Common myeloid progenitor, CD34-positive (primary cell): ENCODE results near the gene PNLIPRP2.

ENCODE experiments used
- CTCF ChIA-PET: fragments of 350-600 bp; sonication (Branson Sonifier 250); formaldehyde crosslinking; loops from one replicate; lab custom pipeline; 2021; ENCODE audit warnings: antibody characterized with exemption; lab: Charles Lee
- POLR2A ChIA-PET: fragments of 350-600 bp; sonication (Branson Sonifier 250); formaldehyde crosslinking; loops from one replicate; lab custom pipeline; 2021; ENCODE audit warnings: antibody characterized with exemption; lab: Charles Lee
- DNase-seq, 3 donors: peaks; one replicate each; pipeline versions ENCODE4 v3.0.0 to v3.0.0-alpha.2; 2013
- H3K27ac ChIP-seq, 2 experiments: 1 replicate in 1 of 2; 2 replicates in 1 of 2; pipeline ENCODE4 v1.7.0; 2013; ENCODE audit warnings: inconsistent platforms in 2 of 2, low read length in 2 of 2, mild to moderate bottlenecking in 2 of 2, low read depth in 1 of 2, moderate library complexity in 1 of 2; ENCODE audit not compliant: severe bottlenecking in 2 of 2, insufficient read depth in 1 of 2, poor library complexity in 1 of 2
- H3K27me3 ChIP-seq, 5 experiments: replicated peaks in 2 of 5; 1 replicate in 3 of 5; 2 replicates in 2 of 5; pipeline versions ENCODE4 v1.6.1 to v1.7.0; 2013; ENCODE audit warnings: low read length in 4 of 5, mild to moderate bottlenecking in 2 of 5, moderate library complexity in 2 of 5, inconsistent platforms in 1 of 5; ENCODE audit not compliant: insufficient read depth in 5 of 5, control insufficient read depth in 4 of 5
- H3K36me3 ChIP-seq, 4 experiments: 1 replicate in 2 of 4; 2 replicates in 2 of 4; pipeline versions ENCODE4 v1.6.1 to v1.7.0; 2013; ENCODE audit warnings: low read length in 3 of 4, control low read depth in 1 of 4, mild to moderate bottlenecking in 1 of 4; ENCODE audit not compliant: control insufficient read depth in 4 of 4, insufficient read depth in 4 of 4
- H3K4me1 ChIP-seq, 4 experiments: 1 replicate in 3 of 4; 2 replicates in 1 of 4; pipeline versions ENCODE4 v1.6.1 to v1.7.1; 2013; ENCODE audit warnings: low read length in 3 of 4, mild to moderate bottlenecking in 3 of 4, control low read depth in 1 of 4, inconsistent platforms in 1 of 4, moderate library complexity in 1 of 4; ENCODE audit not compliant: control insufficient read depth in 4 of 4, insufficient read depth in 4 of 4; ENCODE audit errors: control extremely low read depth in 1 of 4
- H3K4me3 ChIP-seq, 7 experiments: 1 replicate in 4 of 7; 2 replicates in 3 of 7; pipeline versions ENCODE4 v1.5.1 to v1.7.0; 2013; ENCODE audit warnings: mild to moderate bottlenecking in 7 of 7, low read length in 6 of 7, moderate library complexity in 6 of 7, inconsistent platforms in 2 of 7, low read depth in 2 of 7, control low read depth in 1 of 7; ENCODE audit not compliant: insufficient read depth in 4 of 7, control insufficient read depth in 1 of 7; ENCODE audit errors: extremely low read depth in 1 of 7
- H3K9me3 ChIP-seq, 5 experiments: 1 replicate in 4 of 5; 2 replicates in 1 of 5; pipeline versions ENCODE4 v1.6.1 to v1.7.1; 2013; ENCODE audit warnings: low read length in 4 of 5, mild to moderate bottlenecking in 2 of 5, inconsistent platforms in 1 of 5, low read depth in 1 of 5, moderate library complexity in 1 of 5; ENCODE audit not compliant: control insufficient read depth in 4 of 5, insufficient read depth in 2 of 5; ENCODE audit errors: control extremely low read depth in 1 of 5
- WGBS: methylation state at CpG from one replicate; pipeline ENCODE4 v1.1.5; 2013; ENCODE audit not compliant: insufficient coverage; 5-methylcytosine and 5-hydroxymethylcytosine counted together

Gene PNLIPRP2

GRCh38 chr10:116664631-116665030, 43.9 kb downstream of the PNLIPRP2 start:
- CTCF ChIA-PET: no interaction called here
- no peaks in the 10 kb centered on the region for H3K9me3 ChIP-seq
- POLR2A ChIA-PET: no interaction called here
- peaks cover 0 to 30% (median 5%) of the 10 kb centered on the region in 5 experiments for H3K27me3 ChIP-seq
- H3K36me3 ChIP-seq: no peaks in the 10 kb centered on the region
- 100% methylated on average over 5 of the region's 5 CpGs for WGBS
- H3K4me1 ChIP-seq: no peaks in the 10 kb centered on the region
- H3K4me3 ChIP-seq: no peak overlapping the region
- DNase-seq: no peak
- no peak overlapping the region for H3K27ac ChIP-seq

- 94% methylated on average over 9 of the region's 13 CpGs for WGBS
- Histone ChIP-seq H3K36me3 (no peaks in the 10 kb centered on the region), H3K27me3 (peaks cover 0 to 39% (median 8%) of the 10 kb centered on the region in 5 experiments), H3K9me3 (peaks cover 0 to 3% (median 0%) of the 10 kb centered on the region in 5 experiments), H3K4me1 (no peaks in the 10 kb centered on the region), H3K4me3 (no peak overlapping the region), H3K27ac (no peak overlapping the region)
- no peak for DNase-seq
- ChIA-PET POLR2A (no interaction called here), CTCF (no interaction called here)
These were observed 44.9 kb downstream of the PNLIPRP2 start for GRCh38 chr10:116665541-116666125.

GRCh38 chr10:116667484-116667883, 46.7 kb downstream of the PNLIPRP2 start:
- 93% methylated on average over 3 of the region's 3 CpGs for WGBS
- Histone ChIP-seq H3K4me1 (no peaks in the 10 kb centered on the region), H3K36me3 (no peaks in the 10 kb centered on the region), H3K4me3 (no peak overlapping the region), H3K9me3 (peaks cover 0 to 4% (median 0%) of the 10 kb centered on the region in 5 experiments), H3K27ac (no peak overlapping the region), H3K27me3 (peaks cover 0 to 57% (median 12%) of the 10 kb centered on the region in 5 experiments)
- no peak for DNase-seq
- POLR2A ChIA-PET: no interaction called here
- CTCF ChIA-PET: no interaction called here

GRCh38 chr10:116668018-116668417, 47.3 kb downstream of the PNLIPRP2 start:
- H3K27ac ChIP-seq: no peak overlapping the region
- H3K4me3 ChIP-seq: no peak overlapping the region
- WGBS: 98% methylated on average over 8 of the region's 9 CpGs
- DNase-seq: no peak
- H3K4me1 ChIP-seq: no peaks in the 10 kb centered on the region
- peaks cover 0 to 4% (median 0%) of the 10 kb centered on the region in 5 experiments for H3K9me3 ChIP-seq
- CTCF ChIA-PET: no interaction called here
- POLR2A ChIA-PET: no interaction called here
- H3K27me3 ChIP-seq: peaks cover 4 to 61% (median 12%) of the 10 kb centered on the region in 5 experiments
- H3K36me3 ChIP-seq: no peaks in the 10 kb centered on the region

- Histone ChIP-seq H3K9me3 (peaks cover 0 to 4% (median 0%) of the 10 kb centered on the region in 5 experiments), H3K4me3 (no peak overlapping the region), H3K36me3 (no peaks in the 10 kb centered on the region), H3K27ac (no peak overlapping the region), H3K27me3 (peaks cover 4 to 65% (median 12%) of the 10 kb centered on the region in 5 experiments), H3K4me1 (no peaks in the 10 kb centered on the region)
- POLR2A ChIA-PET: no interaction called here
- DNase-seq: no peak
- 100% methylated on average over 1 of the region's 2 CpGs for WGBS
- CTCF ChIA-PET: no interaction called here
These were observed 47.7 kb downstream of the PNLIPRP2 start for GRCh38 chr10:116668446-116668845.

GRCh38 chr10:116669080-116669479, 48.3 kb downstream of the PNLIPRP2 start:
- H3K4me1 ChIP-seq: no peaks in the 10 kb centered on the region
- H3K27me3 ChIP-seq: peaks cover 4 to 64% (median 15%) of the 10 kb centered on the region in 5 experiments
- POLR2A ChIA-PET: no interaction called here
- H3K9me3 ChIP-seq: peaks cover 0 to 4% (median 0%) of the 10 kb centered on the region in 5 experiments
- DNase-seq: no peak
- no peaks in the 10 kb centered on the region for H3K36me3 ChIP-seq
- CTCF ChIA-PET: no interaction called here
- H3K27ac ChIP-seq: no peak overlapping the region
- WGBS: 96% methylated on average over 3 of the region's 5 CpGs
- H3K4me3 ChIP-seq: no peak overlapping the region

GRCh38 chr10:116669832-116670644, 49.3 kb downstream of the PNLIPRP2 start:
- H3K36me3 ChIP-seq: no peaks in the 10 kb centered on the region
- DNase-seq: peak in 1 of 3 donors; percentile 40
- POLR2A ChIA-PET: no interaction called here
- CTCF ChIA-PET: no interaction called here
- H3K9me3 ChIP-seq: peaks cover 0 to 4% (median 0%) of the 10 kb centered on the region in 5 experiments
- H3K4me1 ChIP-seq: no peaks in the 10 kb centered on the region
- WGBS: 27% methylated on average over 25 of the region's 41 CpGs
- no peak overlapping the region for H3K4me3 ChIP-seq
- peaks cover 4 to 73% (median 15%) of the 10 kb centered on the region in 5 experiments for H3K27me3 ChIP-seq
- no peak overlapping the region for H3K27ac ChIP-seq
